Measurements from ENCODE around the gene HRCT1.
"Not testable (repeated sequence)": the region's sequence is repeated elsewhere in the genome, so short reads cannot be mapped to it uniquely, and the experiment has no call there.

The HRCT1 gene

GRCh38 chr9:35897376-35898099 is 8.5 kb upstream of the HRCT1 start:
- DNase-seq, result not testable (repeated sequence)

GRCh38 chr9:35898337-35898736 is 7.7 kb upstream of the HRCT1 start:
- DNase-seq, result no peak

- no peak for DNase-seq
Observed at GRCh38 chr9:35899021-35899420, 7.0 kb upstream of the HRCT1 start.

GRCh38 chr9:35903049-35903448 is 3.0 kb upstream of the HRCT1 start:
- peak; percentile 65 to 79 for DNase-seq

GRCh38 chr9:35904338-35904737 is 1.7 kb upstream of the HRCT1 start:
- DNase-seq, result no peak

- DNase-seq, result no peak
Observed at GRCh38 chr9:35905051-35905781, 786 bp upstream of the HRCT1 start.

- no peak for DNase-seq
Observed at GRCh38 chr9:35906923-35907699, 1.1 kb downstream of the HRCT1 start.

- peak; percentile 24 for DNase-seq
Observed at GRCh38 chr9:35907711-35908503, 1.9 kb downstream of the HRCT1 start.

- no peak for DNase-seq
Observed at GRCh38 chr9:35908504-35909125, 2.6 kb downstream of the HRCT1 start.

GRCh38 chr9:35909274-35909673 is 3.3 kb downstream of the HRCT1 start, which contains the start of gene SPAAR:
SPAAR (plus strand) TSS chr9:35909490; CDS start chr9:35910464, 974 bp downstream.
- DNase-seq, result no peak

- DNase-seq, result no peak
Observed at GRCh38 chr9:35909687-35910612, 3.9 kb downstream of the HRCT1 start.

GRCh38 chr9:35910613-35911359 is 4.8 kb downstream of the HRCT1 start:
- DNase-seq, result peak; percentile 58 to 60

- no peak for DNase-seq
Observed at GRCh38 chr9:35911690-35912089, 5.7 kb downstream of the HRCT1 start.

GRCh38 chr9:35912791-35913400 is 6.9 kb downstream of the HRCT1 start:
- no peak for DNase-seq

GRCh38 chr9:35913429-35913828 is 7.4 kb downstream of the HRCT1 start:
- DNase-seq, result not testable (repeated sequence)

- no peak for DNase-seq
Observed at GRCh38 chr9:35914301-35914807, 8.4 kb downstream of the HRCT1 start.

GRCh38 chr9:35915681-35916294 is 9.8 kb downstream of the HRCT1 start:
- no peak for DNase-seq

- DNase-seq, result no peak
Observed at GRCh38 chr9:35917261-35917660, 11.3 kb downstream of the HRCT1 start.

- DNase-seq, result no peak
Observed at GRCh38 chr9:35918780-35919179, 12.8 kb downstream of the HRCT1 start.

All from NCI-H2081 (cell line).